ENCODE data around the gene ATP5MG.

DNA sequence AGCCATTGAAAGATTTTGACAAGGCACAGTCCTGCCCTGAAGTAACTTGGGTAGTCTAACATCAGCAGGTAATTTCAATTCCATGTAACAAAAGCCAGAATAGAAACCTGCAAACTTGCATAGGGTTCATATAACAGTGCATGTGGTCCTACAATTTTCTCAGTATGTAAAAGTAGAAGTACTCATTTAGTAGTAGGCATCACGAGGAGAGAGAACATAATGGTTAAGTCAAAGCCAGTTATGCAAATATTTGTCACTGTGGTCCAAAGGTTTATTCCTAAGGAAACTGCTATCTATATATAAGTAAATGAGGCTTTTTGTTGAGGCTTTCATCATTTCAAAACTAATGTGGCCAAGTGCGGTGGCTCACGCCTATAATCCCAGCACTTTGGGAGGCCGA, 10.1 kb downstream of the ATP5MG start:
- TF ChIP-seq, protein P1, sequence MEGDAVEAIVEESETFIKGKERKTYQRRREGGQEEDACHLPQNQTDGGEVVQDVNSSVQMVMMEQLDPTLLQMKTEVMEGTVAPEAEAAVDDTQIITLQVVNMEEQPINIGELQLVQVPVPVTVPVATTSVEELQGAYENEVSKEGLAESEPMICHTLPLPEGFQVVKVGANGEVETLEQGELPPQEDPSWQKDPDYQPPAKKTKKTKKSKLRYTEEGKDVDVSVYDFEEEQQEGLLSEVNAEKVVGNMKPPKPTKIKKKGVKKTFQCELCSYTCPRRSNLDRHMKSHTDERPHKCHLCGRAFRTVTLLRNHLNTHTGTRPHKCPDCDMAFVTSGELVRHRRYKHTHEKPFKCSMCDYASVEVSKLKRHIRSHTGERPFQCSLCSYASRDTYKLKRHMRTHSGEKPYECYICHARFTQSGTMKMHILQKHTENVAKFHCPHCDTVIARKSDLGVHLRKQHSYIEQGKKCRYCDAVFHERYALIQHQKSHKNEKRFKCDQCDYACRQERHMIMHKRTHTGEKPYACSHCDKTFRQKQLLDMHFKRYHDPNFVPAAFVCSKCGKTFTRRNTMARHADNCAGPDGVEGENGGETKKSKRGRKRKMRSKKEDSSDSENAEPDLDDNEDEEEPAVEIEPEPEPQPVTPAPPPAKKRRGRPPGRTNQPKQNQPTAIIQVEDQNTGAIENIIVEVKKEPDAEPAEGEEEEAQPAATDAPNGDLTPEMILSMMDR (conservative IDR thresholded peaks at IDR 0.05) = no peak
- no peak for TF ChIP-seq EZH2 (IDR thresholded peaks at IDR 0.05; ENCODE audit: low read depth)

All from PC-9 (cell line).